ENCODE data around the gene CTPS1.

Gene CTPS1

GRCh38 chr1:41025979-41026819 lies 46.7 kb downstream of the CTPS1 start:
- FAIRE-seq = no peak

GRCh38 chr1:41028034-41028642 lies 48.6 kb downstream of the CTPS1 start:
- FAIRE-seq = no peak

- no peak for FAIRE-seq
Measured at GRCh38 chr1:41030872-41031616, 51.5 kb downstream of the CTPS1 start.

DNA sequence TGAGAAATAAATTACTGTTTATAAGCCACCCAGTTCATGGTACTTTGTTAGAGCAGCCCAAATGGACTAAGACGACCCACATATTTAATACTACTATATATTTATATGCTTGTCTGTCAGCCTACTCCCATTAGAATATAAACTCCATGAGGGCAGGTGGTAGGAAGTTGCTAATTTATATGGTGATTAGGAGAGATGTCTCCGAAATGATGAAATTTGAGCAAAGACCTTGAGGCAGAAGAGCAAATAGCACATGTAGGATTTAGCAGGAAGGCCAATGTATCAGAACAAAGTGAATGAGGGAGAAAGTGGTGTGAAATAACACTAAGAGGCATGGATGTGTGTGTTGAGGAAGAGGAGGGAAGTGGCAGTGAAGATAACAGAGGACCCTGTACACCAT lies 52.7 kb downstream of the CTPS1 start:
- no peak for FAIRE-seq

DNA sequence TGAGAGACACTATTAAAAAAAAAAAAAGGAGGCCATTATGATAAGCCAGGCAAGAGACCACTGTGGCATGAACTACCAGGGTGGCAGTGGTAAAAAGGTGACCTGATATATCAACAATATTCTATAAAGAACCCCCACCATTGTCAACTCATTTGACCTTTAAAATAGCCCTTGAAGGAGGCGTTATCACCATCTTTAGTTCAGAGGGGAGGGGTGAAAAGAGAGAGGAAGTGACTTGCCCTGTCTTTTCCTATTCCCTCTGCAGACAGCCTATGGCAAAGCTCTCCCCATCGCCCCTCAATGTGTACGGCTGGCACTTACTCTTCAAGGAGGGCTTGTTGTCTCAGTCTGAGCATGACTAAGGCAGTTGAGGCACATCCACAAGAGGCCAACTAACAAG lies 53.8 kb downstream of the CTPS1 start:
- FAIRE-seq = no peak

DNA sequence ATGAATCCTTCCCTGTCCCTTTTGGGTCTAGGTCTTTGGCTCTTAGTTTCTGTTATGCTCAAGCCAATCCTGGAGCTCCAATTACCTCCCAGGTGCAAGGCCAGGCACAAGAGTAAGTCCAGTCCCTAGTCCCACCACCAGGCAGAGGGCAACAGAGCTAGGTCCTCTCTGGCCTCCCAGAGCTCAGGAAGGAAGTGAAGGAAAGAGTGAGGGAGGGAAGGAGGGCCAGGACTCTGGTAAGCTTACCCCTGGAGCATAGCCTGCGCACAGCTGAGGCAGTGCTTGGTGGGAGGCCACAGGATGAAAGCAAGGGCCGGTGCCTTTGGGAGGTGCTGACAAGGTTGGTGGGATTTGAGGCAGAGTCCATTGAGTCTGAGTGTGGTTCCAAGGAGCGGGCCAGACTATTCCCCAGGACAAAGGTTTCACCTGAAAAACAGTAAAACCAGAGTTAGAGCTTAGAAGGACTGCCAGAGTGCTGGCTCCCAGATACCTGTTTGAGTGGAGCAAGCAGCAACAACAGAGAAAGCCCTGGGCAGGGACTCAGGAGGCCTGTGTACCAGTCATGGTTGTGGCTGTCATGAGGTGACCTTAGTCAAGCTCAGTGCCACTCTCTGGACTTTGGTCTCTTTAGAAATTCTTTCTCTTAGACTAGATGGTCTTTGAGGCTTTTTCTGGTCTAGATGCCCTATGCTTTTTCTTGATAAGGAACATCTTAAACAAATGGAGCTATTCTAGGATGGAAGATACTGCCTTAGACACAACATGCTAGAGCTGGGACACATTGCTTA lies 57.8 kb downstream of the CTPS1 start:
- FAIRE-seq = no peak

GRCh38 chr1:41038110-41038509 lies 58.6 kb downstream of the CTPS1 start:
- no peak for FAIRE-seq

DNA sequence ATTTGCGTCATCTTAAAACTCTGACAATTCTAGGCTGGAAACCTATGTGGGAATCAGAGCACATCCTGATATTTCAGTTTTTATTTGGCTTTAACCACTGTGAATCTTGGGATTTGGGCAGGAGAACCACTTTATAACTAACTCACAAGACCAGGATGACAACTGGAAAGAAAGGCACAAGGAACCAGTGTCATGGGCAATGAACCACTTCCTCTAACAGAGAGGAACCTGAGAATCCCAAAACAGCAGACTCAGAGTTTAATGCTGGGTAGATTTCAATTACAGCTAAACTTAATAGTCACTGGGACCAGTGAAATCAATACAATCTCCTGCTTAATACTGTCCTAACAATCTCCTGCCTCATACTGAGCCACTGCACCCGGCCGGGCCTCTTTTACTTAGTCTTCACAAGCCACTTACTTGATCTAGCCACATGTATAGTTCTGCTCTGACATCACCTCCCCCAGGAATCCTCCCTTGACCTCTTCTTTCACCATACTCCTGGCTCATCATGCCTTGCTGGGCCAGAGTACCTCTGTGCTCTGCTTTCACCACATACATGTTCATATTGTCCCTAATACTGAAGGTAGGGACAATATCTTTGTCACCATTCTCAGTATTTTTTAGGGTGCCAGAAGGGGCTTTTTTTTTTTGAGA lies 62.2 kb downstream of the CTPS1 start:
- no peak for FAIRE-seq

DNA sequence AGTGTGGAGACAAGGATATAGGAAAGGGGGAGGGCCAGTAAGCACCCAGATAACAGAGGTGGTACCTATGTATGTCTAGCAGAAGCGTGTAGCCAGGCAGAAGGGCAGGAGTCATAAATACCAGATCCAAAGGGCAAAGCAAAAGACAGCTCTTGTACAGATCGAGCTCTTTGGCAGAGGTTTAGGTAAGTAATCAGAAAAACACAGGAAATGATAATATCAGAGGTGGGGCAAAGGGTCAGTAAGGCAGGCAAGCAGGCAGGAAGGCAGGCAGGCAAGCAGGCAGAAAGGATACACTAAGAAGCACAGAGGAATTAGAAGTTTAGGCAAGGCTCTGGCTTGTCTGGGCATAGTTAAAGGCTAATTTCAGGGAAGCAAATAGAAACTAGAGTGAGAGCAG lies 64.7 kb downstream of the CTPS1 start:
- FAIRE-seq = no peak

- no peak for FAIRE-seq
Measured at GRCh38 chr1:41045740-41046139, 66.2 kb downstream of the CTPS1 start.

- FAIRE-seq = no peak
Measured at GRCh38 chr1:41046347-41046775, 66.9 kb downstream of the CTPS1 start.

GRCh38 chr1:41048540-41048939 lies 69.0 kb downstream of the CTPS1 start:
- no peak for FAIRE-seq

DNA sequence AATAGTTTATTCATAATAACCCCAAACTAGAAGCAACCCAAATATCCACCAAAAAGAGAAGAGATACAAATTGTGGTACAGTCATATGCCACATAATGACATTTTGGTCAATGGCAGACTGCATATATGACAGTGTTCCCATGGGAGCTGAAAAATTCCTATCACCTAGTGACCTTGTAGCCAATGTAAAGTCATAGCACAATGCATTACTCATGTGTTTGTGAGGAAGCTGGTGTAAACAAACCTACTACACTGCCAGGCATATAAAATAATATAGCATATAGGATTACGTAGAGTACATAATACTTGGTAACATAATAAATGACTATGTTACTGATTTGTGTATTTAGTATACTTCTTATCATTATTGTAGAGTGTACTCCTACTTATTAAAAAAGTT lies 71.5 kb downstream of the CTPS1 start:
- FAIRE-seq = no peak

DNA sequence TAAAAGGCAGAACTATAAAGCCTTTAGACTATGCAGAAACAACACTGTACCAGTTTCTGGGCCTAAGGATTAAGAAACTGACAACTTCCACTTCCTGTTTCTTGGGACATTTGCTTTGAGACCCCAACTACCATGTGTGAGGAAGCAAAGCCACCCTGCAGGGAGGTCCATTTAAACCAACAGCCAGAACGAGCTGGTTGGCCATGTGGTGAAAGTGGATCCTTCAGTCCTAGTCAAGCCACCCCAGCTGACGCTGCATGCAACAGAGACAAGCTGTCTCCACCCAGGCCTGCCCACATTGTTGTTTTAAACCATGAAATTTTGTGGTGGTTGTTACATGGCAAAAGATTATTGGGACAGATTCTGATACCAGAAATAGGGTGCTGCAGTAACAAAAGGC lies 73.8 kb downstream of the CTPS1 start:
- FAIRE-seq = no peak

GRCh38 chr1:41056907-41057306 lies 77.4 kb downstream of the CTPS1 start:
- FAIRE-seq = no peak
